AG09309 (cell line): Measurements from ENCODE around the gene PTPRC.

Experiments used
- DNase-seq: peaks from one replicate; pipeline ENCODE4 v3.0.0-alpha.2; 2010; ENCODE audit warnings: low read depth
- H3K4me3 ChIP-seq: 2 replicates; pipeline ENCODE4 v1.5.1; 2011; ENCODE audit warnings: mild to moderate bottlenecking, low read depth, low read length, moderate library complexity; ENCODE audit not compliant: control insufficient read depth
- CTCF ChIP-seq: IDR thresholded peaks from 2 replicates; pipeline ENCODE4 v1.5.1; 2011; ENCODE audit warnings: mild to moderate bottlenecking, low read depth, low read length, inconsistent platforms; ENCODE audit not compliant: insufficient read depth, control insufficient read depth; ENCODE audit errors: missing control alignments

PTPRC gene

DNA sequence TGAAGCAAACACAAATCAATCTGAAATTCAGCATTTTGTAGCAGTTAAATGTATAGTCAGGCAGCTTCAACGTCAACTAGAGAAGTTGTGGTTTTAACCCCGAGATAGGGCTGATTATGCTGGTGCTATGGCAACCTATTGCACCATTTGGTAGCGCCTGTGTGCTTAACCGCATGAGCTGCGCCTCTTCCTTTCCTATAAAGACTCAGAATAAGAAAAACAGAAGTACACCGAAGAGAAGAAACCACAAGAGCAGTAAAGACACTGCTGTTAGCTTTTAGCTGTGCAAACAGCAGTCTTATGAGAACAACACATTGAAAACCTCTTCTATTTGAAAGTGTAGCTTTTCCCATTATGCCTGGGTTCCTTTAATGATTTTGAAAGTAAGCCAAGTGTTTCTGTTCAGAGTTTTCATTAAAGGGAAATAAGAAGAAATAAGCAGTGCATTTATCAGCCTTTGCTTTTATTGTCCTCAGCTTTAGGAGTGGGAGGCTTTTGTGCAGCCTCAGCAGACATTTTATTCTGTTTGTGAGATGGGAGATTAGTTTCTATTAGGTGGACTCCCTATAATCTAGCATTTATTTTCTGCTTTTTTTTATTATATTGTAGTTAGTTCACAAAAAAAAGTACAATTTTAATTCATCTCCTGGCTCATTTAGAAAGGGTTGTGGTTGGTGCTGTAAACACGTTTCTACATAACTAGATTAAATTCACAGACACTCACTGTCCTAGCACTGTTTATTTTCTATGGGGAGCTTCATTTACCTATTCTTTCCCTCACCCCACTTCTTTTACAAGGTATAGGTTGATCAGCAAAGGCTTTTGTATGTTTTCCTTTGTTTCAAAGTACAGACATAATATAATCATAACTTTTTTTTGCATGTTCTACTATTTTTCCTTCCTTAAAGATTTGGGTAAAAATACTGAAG lies 43.3 kb downstream of the PTPRC start:
- no peak for TF ChIP-seq CTCF
- no peak overlapping the region for H3K4me3 ChIP-seq
- DNase-seq = peak; percentile 94

GRCh38 chr1:198682850-198683249 lies 44.0 kb downstream of the PTPRC start:
- TF ChIP-seq CTCF = no peak
- H3K4me3 ChIP-seq = no peak overlapping the region
- DNase-seq = no peak

- DNase-seq = no peak
- TF ChIP-seq CTCF = no peak
- no peak overlapping the region for H3K4me3 ChIP-seq
Measured at GRCh38 chr1:198683449-198683848, 44.6 kb downstream of the PTPRC start.

DNA sequence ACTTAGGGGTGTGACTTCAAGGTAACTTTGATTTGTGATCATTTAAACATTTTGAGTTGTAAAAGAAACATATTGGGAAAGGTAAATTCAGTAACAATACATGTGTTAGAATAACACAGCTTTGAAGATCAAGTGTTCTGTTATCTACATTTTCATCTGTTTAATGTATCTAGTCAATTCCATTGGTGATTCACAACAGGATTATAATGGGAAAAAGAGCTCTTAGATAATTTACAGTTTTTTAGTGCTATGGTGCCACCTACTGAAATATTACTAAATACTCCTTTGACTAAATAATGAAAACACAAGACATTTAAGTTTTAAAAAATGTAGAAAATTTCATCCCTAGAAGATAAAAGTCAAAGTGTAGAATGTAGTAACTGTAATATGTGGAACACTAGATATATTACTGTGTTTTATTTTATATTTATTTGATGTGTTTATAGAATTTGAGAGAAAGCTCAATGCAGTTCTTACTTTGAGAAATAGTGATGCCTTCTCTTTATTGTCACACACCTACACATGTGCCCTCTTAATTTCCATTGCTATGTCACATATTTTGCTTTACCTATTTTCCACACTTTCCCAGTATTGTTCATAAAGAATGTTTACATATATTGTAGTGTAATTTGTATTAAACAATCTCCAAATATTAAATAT lies 47.4 kb downstream of the PTPRC start:
- TF ChIP-seq CTCF = peak; percentile 10
- H3K4me3 ChIP-seq = no peak overlapping the region
- DNase-seq = no peak

DNA sequence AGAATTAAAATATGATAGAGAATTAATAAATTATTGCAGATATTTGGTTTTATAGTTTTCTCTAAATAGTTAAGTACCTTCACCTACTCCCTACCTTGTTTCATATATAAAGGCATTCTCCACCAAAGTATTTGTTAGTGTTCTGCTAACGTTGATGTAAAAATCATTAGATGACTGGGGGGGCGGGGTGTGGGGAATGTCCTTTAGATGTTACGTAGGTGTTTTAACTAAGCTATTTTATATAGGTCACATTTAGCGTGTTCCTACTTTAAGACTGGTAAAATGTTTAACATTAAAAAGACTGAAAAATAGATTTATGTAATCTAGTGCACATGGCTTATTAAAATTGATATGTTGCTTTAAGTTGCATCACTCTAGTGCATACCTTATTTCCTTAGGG lies 48.6 kb downstream of the PTPRC start:
- no peak for DNase-seq
- H3K4me3 ChIP-seq = no peak overlapping the region

GRCh38 chr1:198691063-198691462 lies 52.2 kb downstream of the PTPRC start:
- H3K4me3 ChIP-seq = no peak overlapping the region
- no peak for TF ChIP-seq CTCF
- DNase-seq = no peak

More for the DNA sequence above, 48.6 kb downstream of the PTPRC start:
- TF ChIP-seq CTCF = no peak
